GOT3 (cell line): ENCODE results near the gene TP53TG3B.
"Not testable (repeated sequence)": the region's sequence is repeated elsewhere in the genome, so short reads cannot be mapped to it uniquely, and the experiment has no call there.

ENCODE experiments used
- DNase-seq: peaks from one replicate; lab custom pipeline; 2025; ENCODE audit warnings: mixed read lengths; lab: John Stamatoyannopoulos, UW

Gene TP53TG3B, protein sequence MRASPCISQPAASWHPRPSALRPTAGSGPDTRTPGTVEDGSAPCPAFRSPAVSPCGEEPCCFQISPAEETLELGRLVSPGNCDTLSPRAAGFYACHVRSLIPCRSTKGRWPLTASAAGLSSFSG

GRCh38 chr16:33360541-33360940 lies at the start of gene TP53TG3B:
Gene TP53TG3B, plus strand, starts transcription at chr16:33360841. Its CDS starts 68 bp downstream, at chr16:33360909.
- DNase-seq, result not testable (repeated sequence)

DNA sequence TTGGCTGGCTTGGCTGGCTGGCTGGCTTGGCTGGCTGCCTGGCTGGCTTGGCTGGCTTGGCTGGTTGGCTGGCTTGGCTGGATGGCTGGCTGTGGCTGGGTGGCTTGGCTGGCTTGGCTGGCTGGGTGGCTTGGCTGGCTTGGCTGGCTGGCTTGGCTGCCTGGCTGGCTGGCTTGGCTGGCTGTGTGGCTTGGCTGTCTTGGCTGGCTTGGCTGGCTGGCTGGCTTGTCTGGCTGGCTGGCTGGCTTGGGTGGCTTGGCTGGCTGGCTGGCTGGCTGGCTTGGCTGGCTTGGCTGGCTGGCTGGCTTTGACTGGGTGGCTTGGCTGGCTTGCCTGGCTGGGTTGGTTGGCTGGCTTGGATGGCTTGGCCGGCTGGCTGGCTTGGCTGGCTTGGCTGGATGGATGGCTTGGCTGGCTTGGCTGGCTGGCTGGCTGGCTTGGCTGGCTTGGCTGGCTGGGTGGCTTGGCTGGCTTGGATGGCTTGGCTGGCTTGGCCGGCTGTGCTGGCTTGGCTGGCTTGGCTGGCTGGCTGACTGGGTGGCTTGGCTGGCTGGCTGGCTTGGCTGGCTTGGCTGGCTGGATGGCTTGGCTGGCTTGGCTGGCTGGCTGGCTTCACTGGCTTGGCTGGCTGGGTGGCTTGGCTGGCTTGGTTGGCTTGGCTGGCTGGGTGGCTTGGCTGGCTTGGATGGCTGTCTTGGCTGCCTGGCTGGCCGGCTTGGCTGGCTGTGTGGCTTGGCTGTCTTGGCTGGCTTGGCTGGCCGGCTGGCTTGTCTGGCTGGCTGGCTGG lies 24.2 kb upstream of the TP53TG3B start:
- DNase-seq, result not testable (repeated sequence)

DNA sequence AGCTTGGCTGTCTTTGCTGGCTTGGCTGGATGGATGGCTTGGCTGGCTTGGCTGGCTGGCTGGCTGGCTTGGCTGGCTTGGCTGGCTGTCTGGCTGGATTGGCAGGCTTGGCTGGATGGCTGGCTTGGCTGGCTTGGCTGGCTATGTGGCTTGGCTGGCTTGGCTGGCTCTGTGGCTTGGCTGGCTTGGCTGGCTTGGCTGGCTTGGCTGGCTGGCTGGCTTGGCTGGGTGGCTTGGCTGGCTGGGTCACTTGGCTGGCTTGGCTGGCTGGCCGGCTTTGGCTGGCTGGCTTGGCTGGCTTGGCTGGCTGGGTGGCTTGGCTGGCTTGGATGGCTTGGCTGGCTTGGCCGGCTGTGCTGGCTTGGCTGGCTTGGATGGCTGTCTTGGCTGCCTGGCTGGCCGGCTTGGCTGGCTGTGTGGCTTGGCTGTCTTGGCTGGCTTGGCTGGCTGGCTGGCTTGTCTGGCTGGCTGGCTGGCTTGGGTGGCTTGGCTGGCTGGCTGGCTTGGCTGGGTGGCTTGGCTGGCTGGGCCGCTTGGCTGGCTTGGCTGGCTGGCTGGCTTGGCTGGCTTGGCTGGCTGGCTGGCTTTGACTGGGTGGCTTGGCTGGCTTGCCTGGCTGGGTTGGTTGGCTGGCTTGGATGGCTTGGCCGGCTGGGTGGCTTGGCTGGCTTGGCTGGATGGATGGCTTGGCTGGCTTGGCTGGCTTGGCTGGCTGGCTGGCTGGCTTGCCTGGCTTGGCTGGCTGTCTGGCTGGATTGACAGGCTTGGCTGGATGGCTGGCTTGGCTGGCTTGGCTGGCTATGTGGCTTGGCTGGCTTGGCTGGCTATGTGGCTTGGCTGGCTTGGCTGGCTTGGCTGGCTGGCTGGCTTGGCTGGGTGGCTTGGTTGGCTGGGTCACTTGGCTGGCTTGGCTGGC lies 22.8 kb upstream of the TP53TG3B start:
- DNase-seq, result not testable (repeated sequence)

DNA sequence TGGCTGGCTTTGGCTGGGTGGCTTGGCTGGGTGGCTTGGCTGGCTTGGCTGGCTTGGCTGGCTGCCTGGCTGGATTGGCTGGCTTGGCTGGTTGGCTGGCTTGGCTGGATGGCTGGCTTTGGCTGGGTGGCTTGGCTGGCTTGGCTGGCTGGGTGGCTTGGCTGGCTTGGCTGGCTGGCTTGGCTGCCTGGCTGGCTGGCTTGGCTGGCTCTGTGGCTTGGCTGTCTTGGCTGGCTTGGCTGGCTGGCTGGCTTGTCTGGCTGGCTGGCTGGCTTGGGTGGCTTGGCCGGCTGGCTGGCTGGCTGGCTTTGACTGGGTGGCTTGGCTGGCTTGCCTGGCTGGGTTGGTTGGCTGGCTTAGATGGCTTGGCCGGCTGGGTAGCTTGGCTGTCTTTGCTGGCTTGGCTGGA lies 22.1 kb upstream of the TP53TG3B start:
- not testable (repeated sequence) for DNase-seq

- DNase-seq, result not testable (repeated sequence)
Observed at GRCh38 chr16:33339093-33340061, 21.3 kb upstream of the TP53TG3B start.
